ENCODE measurements around the gene VAV2.

The VAV2 gene

GRCh38 chr9:133920471-133920870 is 71.7 kb downstream of the VAV2 start:
- Histone ChIP-seq H3K27ac (no peak overlapping the region), H3K4me1 (peaks cover 18 to 79% (median 72%) of the 10 kb centered on the region in 10 experiments), H4K20me1 (peaks cover 0 to 80% (median 20%) of the 10 kb centered on the region in 11 experiments; a peak in 14 of 22 replicates), H3K9ac (no peak overlapping the region; a peak in 1 of 22 replicates), H3K36me3 (peaks cover 0 to 22% (median 8%) of the 10 kb centered on the region in 11 experiments; a peak in 12 of 22 replicates), H3K4me2 (peak overlapping the region in 9 of 11 experiments; percentile 74 to 92 (median 82); a peak in 9 of 22 replicates), H3K9me3 (replicated peaks in 1 of 11) (no peaks in the 10 kb centered on the region), H3K27me3 (no peaks in the 10 kb centered on the region), H3K4me3 (no peak overlapping the region)
- no peak for TF ChIP-seq Cebpa-rat (IDR thresholded peaks at IDR 0.05)

- H3K36me3 ChIP-seq = peaks cover 0 to 15% (median 4%) of the 10 kb centered on the region in 11 experiments; a peak in 10 of 22 replicates
- H3K9me3 ChIP-seq (replicated peaks in 1 of 11) = no peaks in the 10 kb centered on the region
- peak overlapping the region in 7 of 11 experiments; percentile 2 to 59 (median 42); a peak in 10 of 22 replicates for H3K9ac ChIP-seq
- H3K4me1 ChIP-seq = peaks cover 25 to 87% (median 80%) of the 10 kb centered on the region in 10 experiments
- no peak overlapping the region for H3K4me3 ChIP-seq
- peak overlapping the region in 6 of 11 experiments; percentile 19 to 81 (median 70); a peak in 10 of 22 replicates for H3K27ac ChIP-seq
- no peak for TF ChIP-seq Cebpa-rat (IDR thresholded peaks at IDR 0.05)
- H3K27me3 ChIP-seq = no peaks in the 10 kb centered on the region
- peaks cover 0 to 78% (median 19%) of the 10 kb centered on the region in 11 experiments; a peak in 14 of 22 replicates for H4K20me1 ChIP-seq
- H3K4me2 ChIP-seq = peak overlapping the region; percentile 69 to 92 (median 82)
These were observed 72.6 kb downstream of the VAV2 start for GRCh38 chr9:133919253-133920115.

- Histone ChIP-seq H3K9me3 (replicated peaks in 1 of 11) (no peaks in the 10 kb centered on the region), H4K20me1 (peaks cover 0 to 85% (median 27%) of the 10 kb centered on the region in 11 experiments; a peak in 15 of 22 replicates), H3K27me3 (no peaks in the 10 kb centered on the region), H3K9ac (peak overlapping the region; percentile 4 to 78 (median 68); a peak in 20 of 22 replicates), H3K4me1 (peaks cover 25 to 97% (median 91%) of the 10 kb centered on the region in 10 experiments), H3K4me2 (peak overlapping the region; percentile 69 to 92 (median 82)), H3K4me3 (peak overlapping the region in 6 of 10 experiments; percentile 5 to 43 (median 22); a peak in 8 of 20 replicates), H3K27ac (peak overlapping the region in 9 of 11 experiments; percentile 46 to 81 (median 70); a peak in 19 of 22 replicates), H3K36me3 (peaks cover 0 to 9% (median 0%) of the 10 kb centered on the region in 11 experiments; a peak in 3 of 22 replicates)
- no peak for TF ChIP-seq Cebpa-rat (IDR thresholded peaks at IDR 0.05)
These were observed 73.9 kb downstream of the VAV2 start for GRCh38 chr9:133918111-133918813.

- Histone ChIP-seq H3K36me3 (peaks cover 0 to 9% (median 0%) of the 10 kb centered on the region in 11 experiments; a peak in 4 of 22 replicates), H4K20me1 (peaks cover 0 to 93% (median 30%) of the 10 kb centered on the region in 11 experiments; a peak in 15 of 22 replicates), H3K27me3 (no peaks in the 10 kb centered on the region), H3K4me1 (peaks cover 25 to 97% (median 89%) of the 10 kb centered on the region in 10 experiments), H3K9ac (peak overlapping the region in 6 of 11 experiments; percentile 16 to 78 (median 70); a peak in 7 of 22 replicates), H3K9me3 (replicated peaks in 1 of 11) (no peaks in the 10 kb centered on the region), H3K27ac (peak overlapping the region in 6 of 11 experiments; percentile 67 to 81 (median 72); a peak in 9 of 22 replicates), H3K4me3 (no peak overlapping the region), H3K4me2 (peak overlapping the region; percentile 69 to 92 (median 82); a peak in 20 of 22 replicates)
- TF ChIP-seq Cebpa-rat (IDR thresholded peaks at IDR 0.05) = no peak
These were observed 74.7 kb downstream of the VAV2 start for GRCh38 chr9:133917375-133917774.

- no peaks in the 10 kb centered on the region for H3K27me3 ChIP-seq
- H3K4me2 ChIP-seq = peak overlapping the region in 9 of 11 experiments; percentile 60 to 89 (median 82); a peak in 18 of 22 replicates
- peaks cover 25 to 97% (median 82%) of the 10 kb centered on the region in 10 experiments for H3K4me1 ChIP-seq
- peaks cover 0 to 93% (median 33%) of the 10 kb centered on the region in 11 experiments; a peak in 17 of 22 replicates for H4K20me1 ChIP-seq
- peak overlapping the region in 3 of 11 experiments; percentile 37 to 46 (median 40); a peak in 2 of 22 replicates for H3K9ac ChIP-seq
- H3K27ac ChIP-seq = peak overlapping the region in 4 of 11 experiments; percentile 11 to 24 (median 20); a peak in 2 of 22 replicates
- H3K9me3 ChIP-seq (replicated peaks in 1 of 11) = no peaks in the 10 kb centered on the region
- no peaks in the 10 kb centered on the region; a peak in 2 of 22 replicates for H3K36me3 ChIP-seq
- no peak overlapping the region for H3K4me3 ChIP-seq
- TF ChIP-seq Cebpa-rat (IDR thresholded peaks at IDR 0.05) = no peak
These were observed 76.0 kb downstream of the VAV2 start for GRCh38 chr9:133916159-133916541.

- Histone ChIP-seq H3K27ac (0 out of 22 replicates have a peak overlapping the region, but pooled peaks of 2 of the 11 experiments have one; percentile 11 to 57), H3K9me3 (replicated peaks in 1 of 11) (no peaks in the 10 kb centered on the region), H3K4me3 (no peak overlapping the region), H3K4me2 (peak overlapping the region; percentile 33 to 89 (median 79); a peak in 21 of 22 replicates), H3K36me3 (no peaks in the 10 kb centered on the region; a peak in 2 of 22 replicates), H3K4me1 (peaks cover 25 to 97% (median 81%) of the 10 kb centered on the region in 10 experiments), H4K20me1 (peaks cover 0 to 94% (median 32%) of the 10 kb centered on the region in 11 experiments; a peak in 17 of 22 replicates), H3K27me3 (no peaks in the 10 kb centered on the region), H3K9ac (no peak overlapping the region)
- no peak for TF ChIP-seq Cebpa-rat (IDR thresholded peaks at IDR 0.05)
These were observed 76.5 kb downstream of the VAV2 start for GRCh38 chr9:133915534-133916158.

DNA sequence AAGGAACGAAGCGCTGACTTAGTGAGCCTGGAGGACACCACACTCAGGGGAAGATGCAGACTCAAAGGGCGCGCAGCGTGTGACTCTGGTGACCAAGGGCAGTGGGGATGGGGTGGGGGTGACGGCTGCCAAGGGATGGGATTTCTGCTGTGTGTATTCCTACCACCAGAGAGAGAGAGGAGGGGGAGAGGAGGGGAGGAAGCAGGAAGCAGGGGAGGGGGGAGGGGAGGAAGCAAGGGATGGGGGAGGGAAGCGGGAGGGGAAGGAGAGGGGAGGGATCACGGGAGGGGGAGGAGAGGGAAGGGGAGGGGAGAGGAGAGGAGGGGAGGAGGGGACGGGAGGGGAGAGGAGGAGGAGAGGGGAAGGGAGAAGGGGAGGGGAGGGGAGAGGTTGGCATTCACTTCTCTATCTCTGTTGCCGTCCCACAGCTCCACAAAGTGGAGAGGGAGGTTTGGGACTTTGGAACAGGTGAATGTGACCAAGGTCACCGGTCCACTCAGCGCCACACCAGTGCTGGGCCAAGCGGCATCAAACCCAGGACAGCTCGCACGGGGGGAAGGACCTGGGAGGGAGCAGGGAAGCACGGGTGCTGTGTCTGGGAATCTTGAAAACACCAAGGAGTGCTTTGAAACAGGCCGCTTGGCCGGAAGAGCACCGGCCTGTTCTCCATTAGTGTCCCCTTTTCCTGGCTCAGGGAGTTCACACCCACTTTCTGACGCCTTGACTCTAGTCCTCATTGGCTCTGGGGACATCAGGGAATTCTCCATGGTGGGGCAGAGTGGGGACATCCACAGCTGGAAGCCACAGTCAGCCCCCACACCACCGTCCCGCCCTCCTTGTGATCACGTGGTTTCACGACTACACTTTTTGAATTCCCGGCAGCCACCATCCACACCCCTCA is 77.4 kb downstream of the VAV2 start:
- H3K36me3 ChIP-seq = peaks cover 0 to 5% (median 0%) of the 10 kb centered on the region in 11 experiments; a peak in 4 of 22 replicates
- no peak overlapping the region for H3K4me3 ChIP-seq
- peak overlapping the region in 2 of 11 experiments; percentile 18 to 33; a peak in 1 of 22 replicates for H3K9ac ChIP-seq
- TF ChIP-seq Cebpa-rat (IDR thresholded peaks at IDR 0.05) = no peak
- H3K27me3 ChIP-seq = no peaks in the 10 kb centered on the region
- H4K20me1 ChIP-seq = peaks cover 0 to 91% (median 37%) of the 10 kb centered on the region in 11 experiments; a peak in 17 of 22 replicates
- peak overlapping the region in 6 of 11 experiments; percentile 8 to 57 (median 48); a peak in 8 of 22 replicates for H3K27ac ChIP-seq
- H3K9me3 ChIP-seq (replicated peaks in 1 of 11) = peaks cover 0 to 6% (median 4%) of the 10 kb centered on the region in 11 experiments; a peak in 9 of 22 replicates
- peaks cover 25 to 92% (median 75%) of the 10 kb centered on the region in 10 experiments for H3K4me1 ChIP-seq
- peak overlapping the region; percentile 33 to 89 (median 79) for H3K4me2 ChIP-seq
